Neuronal stem cell (in vitro differentiated cells): Measurements from ENCODE around the gene A3GALT2.

Experiments
- DNase-seq: peaks from one replicate; pipeline ENCODE4 v3.0.0-alpha.2; 2013; ENCODE audit warnings: low spot score
- H2AFZ ChIP-seq: one replicate; pipeline ENCODE4 v1.6.1; 2013; ENCODE audit warnings: mild to moderate bottlenecking, low read length, inconsistent platforms
- H2AK5ac ChIP-seq: 2 replicates; pipeline ENCODE4 v1.6.1; 2013; ENCODE audit warnings: low read depth, mild to moderate bottlenecking, inconsistent platforms, low read length, moderate library complexity, mixed read lengths
- H2BK120ac ChIP-seq: 2 replicates; pipeline ENCODE4 v1.6.1; 2013; ENCODE audit warnings: low read depth, mild to moderate bottlenecking, inconsistent platforms, low read length, moderate library complexity, mixed read lengths
- H2BK12ac ChIP-seq: one replicate; pipeline ENCODE4 v1.6.1; 2013; ENCODE audit warnings: low read length, inconsistent platforms
- H2BK15ac ChIP-seq: 2 replicates; pipeline ENCODE4 v1.6.1; 2013; ENCODE audit warnings: mild to moderate bottlenecking, low read length, inconsistent platforms, mixed read lengths
- H2BK5ac ChIP-seq: one replicate; pipeline ENCODE4 v1.6.1; 2013; ENCODE audit warnings: inconsistent platforms, mild to moderate bottlenecking, low read length, moderate library complexity
- H3K14ac ChIP-seq: one replicate; pipeline ENCODE4 v1.6.1; 2013; ENCODE audit warnings: low read length, inconsistent platforms
- H3K18ac ChIP-seq: 2 replicates; pipeline ENCODE4 v1.6.1; 2013; ENCODE audit warnings: low read length, inconsistent platforms
- H3K23ac ChIP-seq: 2 replicates; pipeline ENCODE4 v1.6.1; 2013; ENCODE audit warnings: low read depth, mild to moderate bottlenecking, mixed read lengths, low read length, inconsistent platforms; ENCODE audit not compliant: poor library complexity
- H3K27ac ChIP-seq: replicated peaks from 3 replicates; pipeline ENCODE4 v1.5.1; 2013; ENCODE audit warnings: low read length, inconsistent platforms
- H3K27me3 ChIP-seq, 3 experiments: 2 replicates each; pipeline ENCODE4 v1.6.1; 2013; ENCODE audit warnings: low read length in 3 of 3, mild to moderate bottlenecking in 2 of 3, inconsistent platforms in 1 of 3, low read depth in 1 of 3, mixed read lengths in 1 of 3, moderate library complexity in 1 of 3; ENCODE audit not compliant: control insufficient read depth in 3 of 3, insufficient read depth in 3 of 3
- H3K36me3 ChIP-seq, 2 donors: replicated peaks in 1 of 2; 2 replicates each; pipeline ENCODE4 v1.6.1; 2013; ENCODE audit warnings: low read length in 2 of 2; ENCODE audit not compliant: control insufficient read depth in 2 of 2, insufficient read depth in 2 of 2
- H3K4ac ChIP-seq: 2 replicates; pipeline ENCODE4 v1.6.1; 2013; ENCODE audit warnings: inconsistent platforms, mild to moderate bottlenecking, low read length, moderate library complexity
- H3K4me1 ChIP-seq, 2 donors: 1 replicate in 1 of 2; 2 replicates in 1 of 2; pipeline ENCODE4 v1.6.1; 2013; ENCODE audit warnings: low read length in 2 of 2, low read depth in 1 of 2; ENCODE audit not compliant: control insufficient read depth in 2 of 2, insufficient read depth in 1 of 2
- H3K4me2 ChIP-seq: one replicate; pipeline ENCODE4 v1.6.1; 2013; ENCODE audit warnings: mild to moderate bottlenecking, low read length, inconsistent platforms; ENCODE audit not compliant: insufficient read depth, poor library complexity, severe bottlenecking
- H3K4me3 ChIP-seq, 2 donors: 2 replicates each; pipeline ENCODE4 v1.5.1; 2013; ENCODE audit warnings: low read length in 2 of 2, mild to moderate bottlenecking in 2 of 2, inconsistent platforms in 1 of 2, moderate library complexity in 1 of 2
- H3K79me1 ChIP-seq: one replicate; pipeline ENCODE4 v1.6.1; 2013; ENCODE audit warnings: low read depth, mild to moderate bottlenecking, inconsistent platforms, low read length, moderate library complexity
- H3K9ac ChIP-seq: one replicate; pipeline ENCODE4 v1.6.1; 2013; ENCODE audit warnings: mild to moderate bottlenecking, low read depth, low read length, inconsistent platforms; ENCODE audit not compliant: poor library complexity
- H3K9me3 ChIP-seq, 2 donors: replicated peaks in 1 of 2; 2 replicates each; pipeline versions ENCODE3 to v1.6.1; 2013; ENCODE audit warnings: low read length in 2 of 2, mild to moderate bottlenecking in 2 of 2, inconsistent platforms in 1 of 2, low read depth in 1 of 2, mixed read lengths in 1 of 2, moderate library complexity in 1 of 2; ENCODE audit not compliant: control insufficient read depth in 2 of 2, insufficient read depth in 1 of 2
- H4K8ac ChIP-seq: one replicate; pipeline ENCODE4 v1.6.1; 2013; ENCODE audit warnings: low read depth, mild to moderate bottlenecking, inconsistent platforms, low read length, moderate library complexity
- H4K91ac ChIP-seq: one replicate; pipeline ENCODE4 v1.6.1; 2013; ENCODE audit warnings: low read length, low read depth, mild to moderate bottlenecking, inconsistent platforms; ENCODE audit not compliant: poor library complexity
- WGBS, 2 donors: extraction: QIAGEN DNeasy Blood & Tissue Kit; methylation state at CpG; one replicate each; pipeline ENCODE4 v1.1.7; 2013; ENCODE audit warnings: missing lambda C conversion rate in 2 of 2, mixed read lengths in 1 of 2; ENCODE audit not compliant: insufficient read length in 2 of 2, insufficient replicate concordance in 1 of 2; ENCODE audit errors: extremely low coverage in 2 of 2; 5-methylcytosine and 5-hydroxymethylcytosine counted together

The A3GALT2 gene

GRCh38 chr1:33268457-33268856 is 52.4 kb downstream of the A3GALT2 start:
- no peaks in the 10 kb centered on the region for H3K9me3 ChIP-seq
- H4K8ac ChIP-seq: no peak overlapping the region
- no peak overlapping the region for H3K18ac ChIP-seq
- peaks cover 17 to 64% of the 10 kb centered on the region in 2 donors for H3K36me3 ChIP-seq
- H3K4me2 ChIP-seq: no peak overlapping the region
- no peak overlapping the region for H3K14ac ChIP-seq
- H2BK15ac ChIP-seq: no peak overlapping the region
- no CpG with 5 or more reads among the region's 2 CpGs for WGBS, 2 donors
- peaks cover 0 to 6% of the 10 kb centered on the region in 2 donors for H3K4me1 ChIP-seq
- H2AFZ ChIP-seq: no peak overlapping the region
- no peak overlapping the region for H3K27ac ChIP-seq
- H4K91ac ChIP-seq: no peak overlapping the region
- no peak overlapping the region for H3K4ac ChIP-seq
- H3K4me3 ChIP-seq: no peak overlapping the region
- no peak overlapping the region for H2BK5ac ChIP-seq
- H2BK12ac ChIP-seq: no peak overlapping the region
- H3K79me1 ChIP-seq: peaks cover 20% of the 10 kb centered on the region
- no peak for DNase-seq
- H3K23ac ChIP-seq: no peak overlapping the region
- H2AK5ac ChIP-seq: no peak overlapping the region
- H3K9ac ChIP-seq: no peak overlapping the region
- no peak overlapping the region for H2BK120ac ChIP-seq
- H3K27me3 ChIP-seq: no peaks in the 10 kb centered on the region

- H4K8ac ChIP-seq: no peak overlapping the region
- WGBS, 2 donors: no CpG with 5 or more reads among the region's 5 CpGs
- H3K27ac ChIP-seq: no peak overlapping the region
- no peak overlapping the region for H2BK5ac ChIP-seq
- no peaks in the 10 kb centered on the region for H3K27me3 ChIP-seq
- no peak overlapping the region for H3K4me3 ChIP-seq
- no peak overlapping the region for H3K14ac ChIP-seq
- peaks cover 18 to 60% of the 10 kb centered on the region in 2 donors for H3K36me3 ChIP-seq
- no peak overlapping the region for H3K4me2 ChIP-seq
- no peak overlapping the region for H2BK12ac ChIP-seq
- DNase-seq: no peak
- H3K23ac ChIP-seq: no peak overlapping the region
- peaks cover 0 to 8% of the 10 kb centered on the region in 2 donors for H3K4me1 ChIP-seq
- peaks cover 18% of the 10 kb centered on the region for H3K79me1 ChIP-seq
- no peak overlapping the region for H2AFZ ChIP-seq
- no peak overlapping the region for H4K91ac ChIP-seq
- no peak overlapping the region for H2AK5ac ChIP-seq
- H2BK15ac ChIP-seq: no peak overlapping the region
- H3K4ac ChIP-seq: no peak overlapping the region
- no peak overlapping the region for H2BK120ac ChIP-seq
- H3K9me3 ChIP-seq: peaks cover 0 to 2% of the 10 kb centered on the region in 2 donors
- no peak overlapping the region for H3K9ac ChIP-seq
- H3K18ac ChIP-seq: no peak overlapping the region
Measured at GRCh38 chr1:33267468-33268205, 53.3 kb downstream of the A3GALT2 start.

- Histone ChIP-seq H3K4me3 (peak overlapping the region in 1 of 2 donors; percentile 23), H4K91ac (no peak overlapping the region), H3K4me2 (no peak overlapping the region), H2BK12ac (no peak overlapping the region), H3K36me3 (peaks cover 17 to 54% of the 10 kb centered on the region in 2 donors), H3K4ac (no peak overlapping the region), H4K8ac (no peak overlapping the region), H2BK5ac (no peak overlapping the region), H3K23ac (no peak overlapping the region), H3K14ac (no peak overlapping the region), H2BK15ac (no peak overlapping the region), H3K4me1 (peaks cover 0 to 8% of the 10 kb centered on the region in 2 donors), H3K9ac (no peak overlapping the region), H2AK5ac (no peak overlapping the region), H3K27ac (no peak overlapping the region), H3K79me1 (peaks cover 18% of the 10 kb centered on the region), H3K9me3 (peaks cover 0 to 2% of the 10 kb centered on the region in 2 donors), H3K18ac (no peak overlapping the region), H2AFZ (no peak overlapping the region), H2BK120ac (no peak overlapping the region), H3K27me3 (no peaks in the 10 kb centered on the region)
- no CpG with 5 or more reads among the region's 6 CpGs for WGBS, 2 donors
- DNase-seq: no peak
Measured at GRCh38 chr1:33266766-33267165, 54.1 kb downstream of the A3GALT2 start.

- no peak overlapping the region for H2AFZ ChIP-seq
- WGBS, 2 donors: no CpG with 5 or more reads among the region's 10 CpGs
- H3K14ac ChIP-seq: no peak overlapping the region
- H3K4ac ChIP-seq: no peak overlapping the region
- H3K4me1 ChIP-seq: peaks cover 7 to 8% of the 10 kb centered on the region in 2 donors
- no peak overlapping the region for H2BK15ac ChIP-seq
- H3K36me3 ChIP-seq: peaks cover 14 to 47% of the 10 kb centered on the region in 2 donors
- no peak overlapping the region for H2BK120ac ChIP-seq
- H3K27ac ChIP-seq: no peak overlapping the region
- no peak overlapping the region for H2BK5ac ChIP-seq
- DNase-seq: no peak
- H4K8ac ChIP-seq: no peak overlapping the region
- H3K9me3 ChIP-seq: peaks cover 0 to 2% of the 10 kb centered on the region in 2 donors
- no peak overlapping the region for H3K18ac ChIP-seq
- H3K4me2 ChIP-seq: no peak overlapping the region
- peaks cover 17% of the 10 kb centered on the region for H3K79me1 ChIP-seq
- no peak overlapping the region for H2AK5ac ChIP-seq
- H3K9ac ChIP-seq: no peak overlapping the region
- H3K27me3 ChIP-seq: no peaks in the 10 kb centered on the region
- H2BK12ac ChIP-seq: no peak overlapping the region
- H4K91ac ChIP-seq: no peak overlapping the region
- no peak overlapping the region for H3K23ac ChIP-seq
- H3K4me3 ChIP-seq: no peak overlapping the region
Measured at GRCh38 chr1:33265780-33266605, 54.9 kb downstream of the A3GALT2 start.
